Neural progenitor cell (in vitro differentiated cells): ENCODE results near the gene GRHL1. TPM values are rescaled to one million over a fixed set of nuclear protein-coding genes. Genes with fewer than 3 reads are reported as not detected.

Experiments used
- DNase-seq: peaks from one replicate; pipeline ENCODE4 v3.0.0-alpha.2; 2016; ENCODE audit warnings: low spot score
- H2AFZ ChIP-seq: fragments of 200-600 bp; sonication (generic); replicated peaks from 2 replicates; pipeline ENCODE4 v1.6.1; 2016; ENCODE audit warnings: antibody characterized with exemption
- H3F3A ChIP-seq: fragments of 200-600 bp; sonication (generic); 2 replicates; pipeline ENCODE4 v1.6.1; 2016; ENCODE audit warnings: antibody characterized with exemption, low read depth
- H3K27ac ChIP-seq: fragments of 200-600 bp; sonication (generic); 2 replicates; pipeline ENCODE4 v1.5.1; 2016; ENCODE audit warnings: mild to moderate bottlenecking
- H3K27me3 ChIP-seq: fragments of 200-600 bp; sonication (generic); 2 replicates; pipeline ENCODE4 v1.6.1; 2016; ENCODE audit warnings: mild to moderate bottlenecking, moderate library complexity
- H3K36me3 ChIP-seq: fragments of 200-600 bp; sonication (generic); 2 replicates; pipeline ENCODE4 v1.5.1; 2016
- H3K4me1 ChIP-seq: fragments of 200-600 bp; sonication (generic); 2 replicates; pipeline ENCODE4 v1.6.1; 2016; ENCODE audit warnings: mixed run types
- H3K4me2 ChIP-seq: fragments of 200-600 bp; sonication (generic); 2 replicates; pipeline ENCODE4 v1.6.1; 2016
- H3K4me3 ChIP-seq: fragments of 200-600 bp; sonication (generic); 2 replicates; pipeline ENCODE4 v1.5.1; 2016
- H3K79me2 ChIP-seq: fragments of 200-600 bp; sonication (generic); 2 replicates; pipeline ENCODE4 v1.6.1; 2016; ENCODE audit warnings: low read depth
- H3K9ac ChIP-seq: fragments of 200-600 bp; sonication (generic); 2 replicates; pipeline ENCODE4 v1.6.1; 2016
- H3K9me3 ChIP-seq: fragments of 200-600 bp; sonication (generic); 2 replicates; pipeline ENCODE4 v1.5.1; 2016; ENCODE audit warnings: low read depth
- H4K20me1 ChIP-seq: fragments of 200-600 bp; sonication (generic); 2 replicates; pipeline ENCODE4 v1.6.1; 2016; ENCODE audit warnings: low read depth
- H3K27ac Mint-ChIP-seq: 3 replicates; pipeline ENCODE4 v1.8.0; 2021; ENCODE audit warnings: mixed read lengths
- H3K27me3 Mint-ChIP-seq: 2 replicates; pipeline ENCODE4 v1.8.0; 2022; ENCODE audit warnings: low read depth, mild to moderate bottlenecking, inconsistent platforms, moderate library complexity, mixed read lengths; ENCODE audit not compliant: insufficient read depth
- H3K36me3 Mint-ChIP-seq: 3 replicates; pipeline ENCODE4 v1.8.0; 2021; ENCODE audit warnings: mixed read lengths
- H3K4me1 Mint-ChIP-seq: 3 replicates; pipeline ENCODE4 v1.8.0; 2021; ENCODE audit warnings: mixed read lengths
- H3K4me3 Mint-ChIP-seq: 3 replicates; pipeline ENCODE4 v1.8.0; 2021; ENCODE audit warnings: mild to moderate bottlenecking, moderate library complexity, mixed read lengths
- H3K9me3 Mint-ChIP-seq: 3 replicates; pipeline ENCODE4 v1.8.0; 2020; ENCODE audit warnings: mixed read lengths
- CTCF ChIP-seq: fragments of 200-600 bp; sonication (generic); IDR thresholded peaks from 2 replicates; pipeline ENCODE4 v1.5.1; 2017; ENCODE audit warnings: antibody characterized with exemption, mild to moderate bottlenecking
- EZH2 ChIP-seq: fragments of 200-600 bp; sonication (generic); IDR thresholded peaks from 2 replicates; pipeline ENCODE4 v1.6.1; 2017; ENCODE audit warnings: antibody characterized with exemption, mild to moderate bottlenecking, moderate library complexity
- EZH2phosphoT487 ChIP-seq: fragments of 200-600 bp; sonication (generic); IDR thresholded peaks from 2 replicates; pipeline ENCODE4 v1.6.1; 2017; ENCODE audit warnings: antibody characterized with exemption
- total RNA-seq: library from RNA; depleted of rRNA; stranded (reverse); fragments of >200 nt; gene quantifications from 2 replicates; pipeline ENCODE4 v1.2.3, GENCODE V29; 2015; ENCODE audit warnings: low replicate concordance

Gene GRHL1
- total RNA-seq, 1 donor from 2014 or later = 5.8 TPM

GRCh38 chr2:10022445-10022844 is 71.0 kb downstream of the GRHL1 start:
- Histone ChIP-seq H3K36me3 (no peaks in the 10 kb centered on the region), H4K20me1 (no peaks in the 10 kb centered on the region), H3K27me3 (no peaks in the 10 kb centered on the region), H3K9me3 (no peaks in the 10 kb centered on the region), H3K4me1 (no peaks in the 10 kb centered on the region), H3K4me3 (no peak overlapping the region), H3K79me2 (no peaks in the 10 kb centered on the region), H2AFZ (no peak overlapping the region), H3K9ac (no peak overlapping the region), H3K4me2 (no peak overlapping the region), H3K27ac (no peak overlapping the region), H3F3A (no peaks in the 10 kb centered on the region)
- Mint-ChIP-seq H3K27ac (no peak overlapping the region), H3K27me3 (peaks cover 3% of the 10 kb centered on the region), H3K4me3 (no peak overlapping the region), H3K4me1 (no peaks in the 10 kb centered on the region), H3K36me3 (no peaks in the 10 kb centered on the region), H3K9me3 (peaks cover 1% of the 10 kb centered on the region)
- no peak for DNase-seq
- TF ChIP-seq EZH2phosphoT487 (no peak), EZH2 (no peak), CTCF (no peak)

- DNase-seq = no peak
- H3K9me3 ChIP-seq = no peaks in the 10 kb centered on the region
- no peaks in the 10 kb centered on the region for H3K9me3 Mint-ChIP-seq
- no peak overlapping the region for H3K9ac ChIP-seq
- no peak overlapping the region for H3K4me2 ChIP-seq
- H4K20me1 ChIP-seq = no peaks in the 10 kb centered on the region
- H3K4me1 Mint-ChIP-seq = peaks cover 2% of the 10 kb centered on the region
- H2AFZ ChIP-seq = no peak overlapping the region
- no peaks in the 10 kb centered on the region for H3K79me2 ChIP-seq
- H3K4me3 Mint-ChIP-seq = no peak overlapping the region
- H3K36me3 Mint-ChIP-seq = no peaks in the 10 kb centered on the region
- TF ChIP-seq CTCF (peak; percentile 34), EZH2phosphoT487 (no peak), EZH2 (no peak)
- H3K27ac ChIP-seq = no peak overlapping the region
- no peak overlapping the region for H3K27ac Mint-ChIP-seq
- H3K27me3 Mint-ChIP-seq = peaks cover 2% of the 10 kb centered on the region
- H3K4me3 ChIP-seq = no peak overlapping the region
- no peaks in the 10 kb centered on the region for H3K4me1 ChIP-seq
- H3F3A ChIP-seq = no peaks in the 10 kb centered on the region
- H3K27me3 ChIP-seq = no peaks in the 10 kb centered on the region
- H3K36me3 ChIP-seq = no peaks in the 10 kb centered on the region
These were observed 71.6 kb downstream of the GRHL1 start for GRCh38 chr2:10022966-10023662.

GRCh38 chr2:10026940-10027569 is 75.6 kb downstream of the GRHL1 start:
- Histone ChIP-seq H3K4me3 (no peak overlapping the region), H3K79me2 (no peaks in the 10 kb centered on the region), H3K4me2 (no peak overlapping the region), H3K4me1 (peaks cover 19% of the 10 kb centered on the region), H3K36me3 (no peaks in the 10 kb centered on the region), H4K20me1 (no peaks in the 10 kb centered on the region), H3K9ac (no peak overlapping the region), H2AFZ (no peak overlapping the region), H3K27ac (no peak overlapping the region), H3F3A (no peaks in the 10 kb centered on the region), H3K27me3 (no peaks in the 10 kb centered on the region), H3K9me3 (no peaks in the 10 kb centered on the region)
- no peak for TF ChIP-seq EZH2
- no peak for TF ChIP-seq CTCF
- no peak for TF ChIP-seq EZH2phosphoT487
- peaks cover 22% of the 10 kb centered on the region for H3K4me1 Mint-ChIP-seq
- peaks cover 2% of the 10 kb centered on the region for H3K27me3 Mint-ChIP-seq
- DNase-seq = no peak
- H3K27ac Mint-ChIP-seq = peak overlapping the region; percentile 3
- no peak overlapping the region for H3K4me3 Mint-ChIP-seq
- no peaks in the 10 kb centered on the region for H3K9me3 Mint-ChIP-seq
- no peaks in the 10 kb centered on the region for H3K36me3 Mint-ChIP-seq
